Esophagus mucosa (tissue), 1 donor: ENCODE data around the gene TGFBR3. TPM values are rescaled to one million over a fixed set of nuclear protein-coding genes. Genes with fewer than 3 reads are reported as not detected.
"Not testable (repeated sequence)": the region's sequence is repeated elsewhere in the genome, so short reads cannot be mapped to it uniquely, and the experiment has no call there.

Experiments used
- ATAC-seq: fragments of 200-7000 bp; cut with Tn5 transposase; one replicate; pipeline ENCODE4 v1.9.1; 2020
- total RNA-seq: library from RNA; stranded (reverse); gene quantifications from one replicate; pipeline ENCODE4 v1.2.4, GENCODE V29; 2023
- donor health status: DM: yes; HTN: yes; CAD: no.

The TGFBR3 gene
- total RNA-seq, 1 donor from 2014 or later, result 10.4 TPM

GRCh38 chr1:91883470-91883869 lies 2.5 kb downstream of the TGFBR3 start:
- no peak for ATAC-seq

GRCh38 chr1:91881280-91881679 lies 4.7 kb downstream of the TGFBR3 start:
- no peak for ATAC-seq

DNA sequence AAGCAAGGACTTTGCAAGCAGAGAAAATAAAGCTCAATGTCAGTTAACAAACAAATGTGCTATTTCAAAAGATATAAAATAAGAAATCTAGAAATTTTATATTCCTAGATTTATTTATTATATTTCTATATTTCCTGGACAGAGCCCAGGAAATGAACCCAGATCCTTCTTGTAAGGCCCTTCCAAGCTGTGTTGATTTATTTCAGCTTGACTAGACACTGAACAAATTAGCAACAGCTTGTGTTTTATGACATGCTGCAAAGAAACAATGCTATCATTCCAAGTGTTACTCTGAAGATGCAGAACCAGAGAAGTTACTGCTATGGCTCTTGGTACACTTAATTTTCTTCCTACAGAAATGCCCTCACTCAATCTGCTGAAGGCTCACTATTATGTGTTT lies 6.2 kb downstream of the TGFBR3 start:
- ATAC-seq, result no peak

GRCh38 chr1:91877574-91878208 lies 8.3 kb downstream of the TGFBR3 start:
- ATAC-seq, result no peak

GRCh38 chr1:91876781-91877573 lies 9.0 kb downstream of the TGFBR3 start:
- ATAC-seq, result no peak

DNA sequence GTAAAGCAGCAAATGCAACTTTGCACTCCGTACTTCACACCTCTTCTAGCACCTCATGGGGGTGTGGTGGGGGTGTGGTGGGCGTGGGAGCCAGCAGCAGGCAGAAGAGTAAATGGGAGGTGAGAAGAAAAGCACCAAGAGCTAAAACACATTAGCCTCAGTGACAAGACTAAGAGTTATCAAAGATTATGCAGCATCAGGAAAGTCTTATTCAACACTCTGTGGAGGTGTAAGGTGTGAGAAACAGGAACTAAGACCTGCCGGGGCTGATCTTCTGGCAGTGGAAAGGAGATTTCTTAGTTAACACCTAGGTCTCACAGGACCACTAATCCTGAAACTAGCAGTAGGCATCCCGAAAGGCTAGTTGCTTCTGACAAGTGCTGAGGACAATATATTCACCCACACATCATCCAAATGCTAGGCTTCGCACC lies 9.9 kb downstream of the TGFBR3 start:
- no peak for ATAC-seq

- ATAC-seq, result no peak
Measured at GRCh38 chr1:91874167-91874566, 11.8 kb downstream of the TGFBR3 start.

- ATAC-seq, result peak; percentile 55
Measured at GRCh38 chr1:91872559-91873081, 13.3 kb downstream of the TGFBR3 start.

GRCh38 chr1:91872000-91872399 lies 14.0 kb downstream of the TGFBR3 start:
- peak; percentile 17 for ATAC-seq

- ATAC-seq, result no peak
Measured at GRCh38 chr1:91870322-91870721, 15.6 kb downstream of the TGFBR3 start.

GRCh38 chr1:91866425-91866824 lies 19.5 kb downstream of the TGFBR3 start:
- ATAC-seq, result no peak

GRCh38 chr1:91864017-91864700 lies 21.8 kb downstream of the TGFBR3 start:
- peak; percentile 85 for ATAC-seq

DNA sequence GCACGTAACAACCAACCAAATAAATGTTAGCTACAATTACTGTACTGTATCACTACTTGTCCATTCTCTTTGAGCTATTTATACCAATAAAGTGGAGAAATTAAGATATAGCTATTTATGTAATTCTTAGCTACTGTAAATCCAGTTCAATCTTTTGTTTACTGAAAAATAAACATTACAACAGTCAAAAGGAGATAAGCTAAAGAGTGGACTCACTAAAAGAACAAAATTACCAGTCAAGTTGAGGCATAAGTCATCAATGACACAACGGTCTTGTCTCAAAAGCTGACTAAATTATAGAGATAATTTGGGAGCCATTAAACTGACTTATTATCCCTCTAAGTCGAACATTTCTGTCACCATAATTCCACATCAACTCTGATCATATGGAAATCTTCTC lies 22.5 kb downstream of the TGFBR3 start:
- ATAC-seq, result no peak

GRCh38 chr1:91862120-91862519 lies 23.8 kb downstream of the TGFBR3 start:
- no peak for ATAC-seq

GRCh38 chr1:91857557-91858239 lies 28.3 kb downstream of the TGFBR3 start:
- no peak for ATAC-seq

DNA sequence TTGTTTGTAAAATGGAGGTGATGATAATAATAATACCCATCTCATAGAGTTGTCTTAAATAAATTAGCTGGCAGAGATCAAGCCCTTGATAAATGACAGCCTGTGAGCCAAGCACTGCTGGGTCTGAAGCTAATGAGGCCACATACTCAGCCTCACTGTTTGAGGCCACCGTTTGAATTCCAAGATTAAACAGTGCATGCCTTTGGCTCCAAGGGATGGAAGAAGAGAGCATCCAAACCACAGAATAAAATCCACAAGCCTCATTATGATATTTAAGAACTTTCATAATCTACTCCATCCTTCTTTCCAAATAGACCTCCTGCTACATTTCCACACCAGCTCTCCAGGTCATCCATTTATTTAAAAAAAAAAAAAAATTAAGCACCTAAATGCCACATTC lies 29.0 kb downstream of the TGFBR3 start:
- no peak for ATAC-seq

DNA sequence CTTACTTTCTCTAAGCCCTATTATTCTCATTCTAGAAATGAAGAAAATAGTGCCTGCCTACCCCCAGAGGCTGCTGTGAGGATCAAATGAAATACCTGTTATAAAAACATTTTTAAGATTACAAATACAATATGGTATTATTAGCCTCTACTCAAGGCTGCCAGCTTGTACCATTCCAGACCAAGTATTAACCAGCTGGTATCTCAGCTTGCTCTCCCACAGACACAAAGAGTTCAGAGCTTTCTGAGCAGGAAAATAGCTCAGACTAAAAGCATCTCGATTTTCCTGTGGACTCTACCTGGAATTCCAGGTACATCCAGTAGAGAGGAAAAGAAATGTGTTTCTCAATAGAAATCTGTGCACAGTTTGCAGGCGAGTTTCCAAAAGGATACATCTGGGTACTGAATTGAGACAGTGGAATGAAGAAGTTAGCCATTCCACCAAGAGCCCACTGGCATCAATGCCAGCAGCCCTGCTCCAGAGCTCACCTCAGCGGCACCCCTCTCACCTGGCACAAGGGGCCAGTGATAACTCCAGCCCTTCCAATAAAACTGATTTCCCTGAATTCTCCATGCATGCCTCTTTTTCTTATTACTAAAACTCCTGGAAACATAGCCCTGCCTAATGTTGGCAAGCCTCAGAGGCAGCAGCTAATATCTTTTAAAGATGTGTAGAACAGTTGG lies 31.0 kb downstream of the TGFBR3 start:
- no peak for ATAC-seq

DNA sequence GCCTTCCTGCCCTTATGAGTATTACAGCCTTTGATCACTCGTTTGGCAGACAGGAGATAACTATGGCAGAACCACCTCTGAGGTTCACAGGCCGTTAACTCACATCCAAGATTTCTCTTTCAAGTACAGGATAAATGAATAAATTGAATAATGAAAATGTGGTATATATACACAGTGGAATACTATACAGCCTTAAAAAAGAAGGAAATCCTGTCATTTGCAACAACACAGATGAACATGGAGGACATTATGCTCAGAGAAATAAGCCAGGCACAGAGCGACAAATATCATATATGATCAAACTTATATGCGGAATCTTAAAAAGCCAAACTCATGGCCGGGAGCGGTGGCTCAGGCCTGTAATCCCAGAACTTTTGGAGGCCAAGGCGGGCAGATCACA lies 32.6 kb downstream of the TGFBR3 start:
- no peak for ATAC-seq

- not testable (repeated sequence) for ATAC-seq
Measured at GRCh38 chr1:91852011-91852410, 33.9 kb downstream of the TGFBR3 start.

- ATAC-seq, result peak; percentile 77
Measured at GRCh38 chr1:91851130-91852010, 34.6 kb downstream of the TGFBR3 start.

- ATAC-seq, result peak; percentile 24
Measured at GRCh38 chr1:91850708-91851107, 35.2 kb downstream of the TGFBR3 start.
